HUES6 (cell line): ENCODE data around the gene TMEM150B.

Source experiments
- H3K27ac ChIP-seq: 2 replicates; pipeline ENCODE4 v1.7.0; 2013; ENCODE audit warnings: low read depth, mild to moderate bottlenecking, low read length, inconsistent platforms
- H3K27me3 ChIP-seq: 2 replicates; pipeline ENCODE4 v1.6.1; 2013; ENCODE audit warnings: low read length; ENCODE audit not compliant: control insufficient read depth, insufficient read depth
- H3K36me3 ChIP-seq: 2 replicates; pipeline ENCODE4 v1.6.1; 2013; ENCODE audit warnings: low read length; ENCODE audit not compliant: control insufficient read depth, insufficient read depth
- H3K4me1 ChIP-seq: 2 replicates; pipeline ENCODE4 v1.6.1; 2013; ENCODE audit warnings: low read length; ENCODE audit not compliant: control insufficient read depth, insufficient read depth
- H3K4me3 ChIP-seq: 2 replicates; pipeline ENCODE4 v1.5.1; 2013; ENCODE audit warnings: low read depth, low read length
- H3K9ac ChIP-seq: one replicate; pipeline ENCODE4 v1.6.1; 2013; ENCODE audit warnings: mild to moderate bottlenecking, low read length
- H3K9me3 ChIP-seq: 2 replicates; pipeline ENCODE4 v1.6.1; 2013; ENCODE audit warnings: low read depth, low read length; ENCODE audit not compliant: control insufficient read depth, insufficient read depth

The TMEM150B gene

DNA sequence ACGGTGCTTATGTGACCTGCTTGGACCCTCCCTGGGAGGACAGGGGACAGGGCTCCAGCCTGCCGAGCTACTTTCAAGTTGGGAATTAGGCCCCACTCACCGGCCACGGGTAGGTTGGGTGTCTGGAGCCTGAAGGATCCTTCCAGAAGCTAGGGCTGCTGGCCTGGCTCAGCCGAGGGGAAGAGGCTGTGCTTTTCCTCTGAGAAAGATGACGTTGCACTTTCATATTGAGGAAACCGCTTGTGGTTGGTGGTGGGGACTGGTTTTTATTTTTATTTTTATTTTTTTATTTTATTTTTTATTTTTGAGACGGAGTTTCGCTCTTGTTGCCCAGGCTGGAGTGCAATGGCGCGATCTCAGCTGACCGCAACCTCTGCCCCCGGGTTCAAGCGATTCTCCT, at the start of gene TMEM150B:
TSS of gene TMEM150B (minus strand) at position 170 of the 400 bp plus-strand sequence. CDS start 4,305 bp downstream, outside the sequence.
- Histone ChIP-seq H3K27ac (no peak within 1 kb of the TSS), H3K9ac (no peak within 1 kb of the TSS), H3K4me3 (no peak within 1 kb of the TSS), H3K36me3 (no peaks in the 10 kb centered on the region), H3K27me3 (no peaks in the 10 kb centered on the region), H3K4me1 (no peaks in the 10 kb centered on the region), H3K9me3 (no peaks in the 10 kb centered on the region)

DNA sequence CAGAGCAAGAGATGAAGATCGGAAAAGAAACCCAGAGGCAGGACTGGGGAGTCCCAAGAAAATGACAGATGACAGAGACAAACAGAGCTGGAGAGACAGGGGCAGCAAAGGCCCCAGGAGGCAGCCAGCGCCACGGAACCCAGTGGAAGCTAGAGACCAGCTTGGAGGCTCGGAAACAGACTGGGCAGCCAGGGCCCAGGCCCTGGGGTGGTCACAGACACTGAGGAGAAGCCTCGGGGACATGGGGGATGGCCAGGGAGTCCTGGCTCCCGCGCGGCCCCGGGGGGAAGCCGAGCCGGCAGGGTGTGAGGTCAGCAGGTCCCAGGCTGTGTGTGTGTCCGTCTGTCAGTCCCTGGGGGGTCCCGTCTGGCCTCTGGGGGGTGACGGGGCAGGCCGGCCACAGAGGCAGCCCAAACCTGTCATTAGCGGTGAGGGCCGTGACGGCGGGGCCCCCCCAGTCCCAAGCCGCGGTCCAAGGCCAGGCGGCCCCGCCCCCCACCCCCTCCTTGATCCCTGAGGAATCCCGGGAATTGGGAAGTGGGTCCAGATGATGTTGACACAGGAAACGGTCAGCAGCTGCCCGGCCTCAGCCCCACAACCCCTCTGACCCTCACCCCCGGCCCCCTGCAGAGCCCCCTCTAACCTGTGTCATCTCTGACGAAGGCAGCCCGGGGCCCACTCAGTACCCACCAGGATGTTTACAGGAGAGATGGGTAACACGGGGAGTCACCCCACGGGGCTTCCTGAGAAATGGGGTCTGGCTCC, 49.0 kb upstream of the TMEM150B start:
- H3K4me1 ChIP-seq: peaks cover 52% of the 10 kb centered on the region
- H3K27ac ChIP-seq: no peak overlapping the region; the same call in 1 of the 2 replicates
- peak overlapping the region; percentile 47 for H3K9ac ChIP-seq

GRCh38 chr19:55373306-55373992, 48.3 kb upstream of the TMEM150B start:
- no peaks in the 10 kb centered on the region for H3K36me3 ChIP-seq
- no peak overlapping the region for H3K4me3 ChIP-seq
- H3K27ac ChIP-seq: no peak overlapping the region
- no peaks in the 10 kb centered on the region for H3K9me3 ChIP-seq
- H3K4me1 ChIP-seq: peaks cover 58% of the 10 kb centered on the region
- peaks cover 48% of the 10 kb centered on the region for H3K27me3 ChIP-seq
- peak overlapping the region; percentile 47 for H3K9ac ChIP-seq

More for the DNA sequence above, 49.0 kb upstream of the TMEM150B start:
- H3K4me3 ChIP-seq: peak overlapping the region; percentile 42
- H3K27me3 ChIP-seq: peaks cover 49% of the 10 kb centered on the region
- no peaks in the 10 kb centered on the region for H3K36me3 ChIP-seq
- H3K9me3 ChIP-seq: no peaks in the 10 kb centered on the region

DNA sequence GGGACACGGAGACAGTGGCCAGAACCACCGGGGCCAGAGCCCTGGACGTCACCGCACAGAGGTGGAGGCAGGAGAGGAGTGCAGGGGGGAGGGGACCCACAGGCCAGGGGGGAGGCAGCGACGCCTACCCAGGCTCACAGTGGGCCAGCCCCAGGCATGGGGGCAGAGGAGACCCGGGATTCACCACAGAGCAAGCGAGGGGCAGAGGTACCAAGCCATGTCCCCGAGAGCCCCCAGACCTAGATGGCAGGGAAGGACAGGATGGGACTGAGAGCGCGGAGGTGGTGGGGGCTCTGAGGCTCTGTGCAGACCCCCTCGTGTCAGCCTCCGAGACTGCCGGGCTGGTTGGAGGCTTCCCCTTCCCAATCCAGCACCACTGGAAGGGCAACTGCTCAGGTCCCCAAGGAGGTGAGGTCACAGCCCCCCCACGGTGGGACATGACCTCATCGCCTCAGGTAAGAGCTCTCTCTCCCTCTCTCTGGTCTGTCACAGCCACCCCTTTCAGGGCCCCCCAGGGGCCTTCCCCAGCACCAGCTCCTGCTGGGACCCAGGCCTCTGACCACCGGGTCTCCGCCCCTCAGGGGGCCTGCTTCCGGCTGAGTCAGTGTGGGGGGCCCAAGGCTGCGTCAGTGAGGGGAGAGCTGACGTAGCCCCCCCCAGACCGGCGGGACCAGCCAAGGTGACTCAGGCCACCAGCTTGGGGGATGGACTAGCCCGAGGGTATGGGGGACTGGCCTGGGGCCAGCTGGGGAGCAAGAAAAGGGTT, 47.4 kb upstream of the TMEM150B start:
- Histone ChIP-seq H3K27me3 (peaks cover 49% of the 10 kb centered on the region), H3K36me3 (no peaks in the 10 kb centered on the region), H3K27ac (no peak overlapping the region), H3K4me3 (no peak overlapping the region; the same call in 1 of the 2 replicates), H3K9ac (no peak overlapping the region), H3K9me3 (no peaks in the 10 kb centered on the region), H3K4me1 (peaks cover 53% of the 10 kb centered on the region)

- Histone ChIP-seq H3K36me3 (no peaks in the 10 kb centered on the region), H3K9ac (peak within 1 kb of the TSS; percentile 38), H3K4me1 (peaks cover 38% of the 10 kb centered on the region), H3K9me3 (no peaks in the 10 kb centered on the region), H3K27ac (no peak within 1 kb of the TSS), H3K27me3 (peaks cover 47% of the 10 kb centered on the region), H3K4me3 (peak within 1 kb of the TSS; percentile 71)
Measured at GRCh38 chr19:55370305-55370988, 45.3 kb upstream of the TMEM150B start, which contains the start of gene IL11. Gene IL11, minus strand, starts transcription at chr19:55370463. Its CDS starts 153 bp downstream, at chr19:55370310.

DNA sequence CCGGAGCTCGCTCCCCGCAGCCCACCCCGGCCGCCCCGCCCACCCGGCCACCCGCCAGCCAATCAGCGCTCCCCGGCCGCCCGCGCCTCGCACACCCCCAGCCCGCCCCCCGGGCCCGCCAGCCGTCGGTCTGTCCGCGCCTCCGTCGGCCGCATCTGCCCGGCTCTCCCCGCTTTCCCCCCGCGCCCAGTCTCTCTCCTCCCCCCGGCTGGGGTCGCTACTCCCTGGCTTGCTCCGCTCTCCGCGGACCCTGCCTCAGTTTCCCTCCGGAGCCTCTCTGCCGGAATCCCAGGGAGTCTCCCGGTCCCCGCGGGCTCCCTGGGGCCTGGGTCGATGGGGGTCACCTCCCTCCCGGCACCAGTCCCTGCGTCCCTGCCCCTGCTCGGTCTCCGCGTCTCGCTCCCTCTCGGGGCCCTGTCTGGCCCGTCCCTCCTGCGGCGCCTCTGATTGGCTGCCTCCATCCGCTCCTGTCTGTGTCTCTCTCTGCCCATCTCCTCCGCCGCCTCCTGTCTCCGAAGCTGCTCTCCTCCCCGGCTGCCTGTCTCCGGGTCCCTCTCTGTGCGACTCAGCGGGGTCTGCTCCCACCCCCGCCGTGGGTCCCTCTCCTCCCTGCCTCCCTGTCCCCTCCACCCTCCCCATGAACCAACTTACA, 44.6 kb upstream of the TMEM150B start:
- H3K9me3 ChIP-seq: no peaks in the 10 kb centered on the region
- no peaks in the 10 kb centered on the region for H3K36me3 ChIP-seq
- no peak overlapping the region for H3K27ac ChIP-seq
- peak overlapping the region; percentile 32 for H3K9ac ChIP-seq
- peaks cover 44% of the 10 kb centered on the region for H3K27me3 ChIP-seq
- peak overlapping the region; percentile 71 for H3K4me3 ChIP-seq
- peaks cover 36% of the 10 kb centered on the region for H3K4me1 ChIP-seq

- no peak overlapping the region for H3K27ac ChIP-seq
- peak overlapping the region; percentile 54 for H3K4me3 ChIP-seq
- H3K27me3 ChIP-seq: peaks cover 44% of the 10 kb centered on the region
- H3K9ac ChIP-seq: no peak overlapping the region
- no peaks in the 10 kb centered on the region for H3K36me3 ChIP-seq
- H3K4me1 ChIP-seq: peaks cover 33% of the 10 kb centered on the region
- no peaks in the 10 kb centered on the region for H3K9me3 ChIP-seq
Measured at GRCh38 chr19:55368701-55369563, 43.8 kb upstream of the TMEM150B start.

GRCh38 chr19:55368106-55368505, 43.0 kb upstream of the TMEM150B start:
- H3K27me3 ChIP-seq: peaks cover 44% of the 10 kb centered on the region
- no peak overlapping the region for H3K9ac ChIP-seq
- peaks cover 29% of the 10 kb centered on the region for H3K4me1 ChIP-seq

GRCh38 chr19:55366790-55367189, 41.6 kb upstream of the TMEM150B start:
- H3K27ac ChIP-seq: no peak overlapping the region
- H3K36me3 ChIP-seq: no peaks in the 10 kb centered on the region
- H3K27me3 ChIP-seq: peaks cover 36% of the 10 kb centered on the region
- no peaks in the 10 kb centered on the region for H3K9me3 ChIP-seq
- no peak overlapping the region for H3K4me3 ChIP-seq
- peaks cover 27% of the 10 kb centered on the region for H3K4me1 ChIP-seq
- H3K9ac ChIP-seq: no peak overlapping the region

More at GRCh38 chr19:55368106-55368505, 43.0 kb upstream of the TMEM150B start:
- no peaks in the 10 kb centered on the region for H3K9me3 ChIP-seq
- H3K27ac ChIP-seq: no peak overlapping the region
- no peaks in the 10 kb centered on the region for H3K36me3 ChIP-seq
- H3K4me3 ChIP-seq: no peak overlapping the region
